HS-27A (cell line): ENCODE data around the gene SPRN.
"Not testable (repeated sequence)": the region's sequence is repeated elsewhere in the genome, so short reads cannot be mapped to it uniquely, and the experiment has no call there.

Experiments used
- DNase-seq: peaks from one replicate; pipeline ENCODE4 v3.0.0-alpha.2; 2012; ENCODE audit warnings: low read depth, missing footprints

Gene SPRN

DNA sequence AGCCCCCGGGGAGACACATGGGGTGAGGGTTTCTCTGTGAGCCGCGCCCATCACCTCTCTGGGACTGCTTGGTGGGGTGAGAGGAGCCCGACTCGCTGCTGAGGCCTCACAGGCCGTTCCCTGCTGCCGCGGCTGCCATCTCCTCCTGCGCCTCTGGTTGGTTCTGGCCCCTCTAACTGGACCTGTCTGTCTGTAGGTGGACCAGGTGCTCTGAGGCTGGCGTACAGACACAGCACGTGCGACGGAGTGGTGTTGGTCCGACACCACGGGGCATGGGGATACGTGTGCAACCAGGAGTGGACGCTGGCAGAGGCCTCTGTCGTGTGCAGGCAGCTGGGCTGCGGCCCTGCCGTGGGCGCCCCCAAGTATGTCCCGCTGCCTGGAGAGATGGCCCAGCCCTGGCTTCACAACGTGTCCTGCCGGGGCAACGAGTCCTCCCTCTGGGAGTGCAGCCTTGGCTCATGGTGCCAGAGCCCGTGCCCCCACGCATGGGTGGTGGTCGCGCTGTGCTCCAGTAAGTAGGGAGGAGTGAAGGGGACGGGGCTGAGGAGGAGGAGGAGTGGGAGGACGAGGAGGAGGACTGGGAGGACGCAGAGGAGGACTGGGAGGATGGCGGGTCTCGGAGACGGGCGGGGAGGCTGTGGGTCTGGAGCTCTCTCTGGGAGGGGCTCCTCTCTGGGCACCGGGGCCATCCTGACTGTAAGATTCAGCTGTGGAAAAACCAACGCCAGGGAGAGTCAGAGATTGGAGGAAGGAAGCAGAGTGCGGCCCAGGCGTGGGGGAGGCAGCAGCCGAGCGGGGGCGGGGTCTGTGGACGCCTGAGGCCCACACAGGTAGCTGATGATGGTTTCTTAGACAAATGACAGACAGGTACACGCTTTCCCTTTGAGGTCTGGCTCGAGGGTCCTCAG is 31.9 kb upstream of the SPRN start:
- no peak for DNase-seq

- no peak for DNase-seq
These were observed 31.2 kb upstream of the SPRN start for GRCh38 chr10:133455611-133456031.

- no peak for DNase-seq
These were observed 30.8 kb upstream of the SPRN start for GRCh38 chr10:133455196-133455595.

GRCh38 chr10:133454204-133454893 is 29.9 kb upstream of the SPRN start:
- DNase-seq: no peak

- DNase-seq: no peak
These were observed 29.2 kb upstream of the SPRN start, which contains the start of gene SCART1 for GRCh38 chr10:133453516-133454203. Gene SCART1 (plus strand): TSS chr10:133453945. CDS start chr10:133453998, 53 bp downstream.

DNA sequence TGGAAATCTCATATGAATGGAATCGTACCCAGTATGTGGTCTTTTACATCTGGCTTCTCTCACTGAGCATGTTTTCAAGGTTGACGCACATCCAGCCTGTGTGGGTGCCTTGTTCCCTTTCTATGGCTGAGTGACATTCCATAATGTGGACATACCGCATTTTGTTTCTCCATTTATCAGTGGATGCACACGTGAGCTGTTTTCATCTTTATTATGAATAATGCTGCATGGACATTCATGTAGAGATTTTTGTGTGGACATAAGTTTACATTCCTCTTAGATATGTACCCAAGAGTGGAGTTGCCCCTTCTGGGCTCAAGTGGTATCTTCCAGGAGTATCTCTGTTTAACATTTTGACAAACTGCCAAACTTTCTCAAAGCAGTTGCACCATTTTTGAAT is 28.0 kb upstream of the SPRN start:
- no peak for DNase-seq

- no peak for DNase-seq
These were observed 26.9 kb upstream of the SPRN start for GRCh38 chr10:133451346-133451745.

DNA sequence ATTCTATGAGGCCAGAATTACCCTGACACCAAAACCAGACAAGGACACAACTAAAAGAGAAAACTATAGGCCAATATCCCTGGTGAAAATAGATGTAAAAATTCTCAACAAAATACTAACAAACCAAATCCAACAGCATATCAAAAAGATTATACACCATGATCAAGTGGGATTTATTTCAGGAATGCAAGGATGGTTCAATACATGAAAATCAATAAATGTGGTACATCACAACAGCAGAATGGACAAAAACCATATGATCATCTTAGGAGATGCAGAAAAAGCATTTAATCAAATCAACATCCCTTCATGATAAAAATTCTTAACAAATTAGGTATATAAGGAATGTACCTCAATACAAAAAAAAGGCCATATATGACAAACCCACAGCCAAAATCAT is 23.7 kb upstream of the SPRN start:
- DNase-seq: no peak

DNA sequence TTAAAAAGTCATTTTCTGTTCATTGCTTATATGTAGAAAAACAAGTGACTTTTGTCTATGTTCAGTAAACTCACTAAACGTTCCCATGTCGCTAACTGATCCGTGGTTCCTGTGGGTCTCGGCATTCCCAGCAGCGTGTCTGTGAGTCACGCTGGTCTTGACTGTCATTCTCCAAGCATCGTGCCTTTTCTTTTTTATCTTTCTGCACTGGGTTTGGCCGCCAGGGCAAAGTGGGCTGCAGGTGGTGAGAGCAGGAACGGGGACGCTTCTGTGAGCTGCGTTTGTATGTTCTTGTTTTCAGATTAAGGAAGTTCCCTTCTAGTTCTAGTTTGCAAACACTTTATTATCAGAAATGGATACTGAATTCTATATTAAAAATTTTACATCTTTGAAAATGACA is 22.6 kb upstream of the SPRN start:
- no peak for DNase-seq

DNA sequence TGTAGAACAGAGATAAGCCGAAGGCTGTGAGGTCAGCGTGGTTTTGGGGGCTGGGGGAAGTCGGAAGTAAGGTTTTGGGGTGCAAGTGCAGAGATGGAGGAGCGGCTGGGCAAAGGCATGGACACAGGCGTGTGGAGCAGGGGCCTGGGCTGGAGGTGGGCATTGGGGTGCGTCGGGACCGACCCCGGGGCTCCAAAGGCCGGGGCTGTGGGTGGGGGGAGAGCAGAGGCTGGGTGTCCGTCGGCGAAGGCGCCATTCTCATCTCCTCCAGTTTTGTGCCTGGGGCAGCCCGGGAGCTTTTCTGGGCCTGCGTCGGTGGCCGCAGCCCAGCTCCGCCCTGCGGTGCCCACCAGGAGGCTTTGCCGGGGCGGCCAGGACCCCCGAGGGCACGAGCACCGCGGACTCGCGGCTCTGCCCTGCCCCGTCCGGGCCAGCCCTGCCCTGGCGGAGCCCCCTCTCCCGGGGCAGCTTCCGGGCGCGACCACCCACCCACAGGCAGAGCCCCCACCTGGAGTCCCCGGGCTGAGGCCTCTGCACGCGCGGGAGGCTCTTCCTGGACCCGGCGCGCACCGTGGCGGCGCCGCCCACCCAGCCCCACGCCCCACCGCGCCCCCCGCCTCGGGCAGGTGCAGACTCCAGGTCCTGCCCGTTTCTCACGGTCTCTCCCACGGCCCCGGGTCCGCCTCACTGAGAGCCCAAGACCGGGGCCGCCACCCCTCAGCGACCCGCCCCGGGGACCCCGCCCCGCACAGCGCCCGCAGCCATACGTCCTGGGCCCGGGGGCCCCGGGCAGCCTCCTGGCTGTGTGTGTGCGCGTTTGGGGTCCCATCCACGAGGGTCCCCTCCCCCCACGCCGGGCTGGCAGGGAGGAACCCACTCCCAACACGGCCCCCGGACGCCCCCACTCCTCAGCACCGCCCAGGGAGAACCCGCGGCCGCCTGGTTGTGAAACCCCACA is 21.6 kb upstream of the SPRN start:
- DNase-seq: no peak

DNA sequence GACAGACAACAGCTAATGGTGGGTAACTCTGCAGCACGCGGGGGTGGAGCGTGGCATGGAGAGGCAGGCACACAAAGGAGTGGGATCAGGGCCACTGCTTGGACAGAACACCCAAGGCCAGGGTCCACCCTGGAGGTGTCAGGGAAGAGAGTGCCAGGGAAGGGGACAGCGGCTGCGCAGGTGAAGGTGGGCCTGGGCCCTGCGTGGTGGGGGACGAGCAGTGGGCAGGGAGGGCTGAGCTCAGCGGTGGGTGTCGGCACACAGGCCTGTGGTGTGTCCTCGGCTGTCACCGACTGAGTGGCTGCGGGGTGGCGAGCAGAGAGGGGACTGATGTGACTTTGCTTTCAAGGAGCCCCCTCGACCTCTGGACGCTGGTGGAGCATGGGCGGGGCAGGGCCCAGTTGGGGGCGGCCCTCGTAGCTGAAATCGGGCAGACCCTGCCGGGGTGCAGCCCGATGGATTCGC is 20.9 kb upstream of the SPRN start:
- no peak for DNase-seq

GRCh38 chr10:133444342-133445267 is 20.2 kb upstream of the SPRN start:
- no peak for DNase-seq

GRCh38 chr10:133442967-133443924 is 18.8 kb upstream of the SPRN start:
- DNase-seq: no peak

GRCh38 chr10:133442191-133442966 is 18.0 kb upstream of the SPRN start:
- no peak for DNase-seq

DNA sequence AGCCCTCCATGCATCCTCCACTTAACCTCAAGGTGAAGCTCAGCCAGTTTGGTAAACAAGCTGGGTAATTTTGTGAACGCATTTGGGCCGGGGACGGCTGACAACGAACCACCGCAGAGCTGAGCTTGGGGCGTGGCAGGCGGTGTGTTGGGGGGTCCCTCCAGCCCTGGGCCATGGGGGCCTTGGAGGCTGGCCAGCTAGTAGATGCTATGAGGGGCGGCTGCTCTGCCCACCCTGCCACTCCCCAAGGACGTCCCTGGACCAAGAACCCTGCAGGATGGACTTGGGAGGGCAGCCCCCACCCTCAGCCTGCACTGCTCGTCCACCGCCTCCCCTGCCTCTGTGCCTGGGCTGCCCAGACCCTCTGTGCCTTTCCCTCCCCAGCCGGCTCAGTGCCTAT is 17.4 kb upstream of the SPRN start:
- no peak for DNase-seq

GRCh38 chr10:133441356-133441755 is 16.9 kb upstream of the SPRN start:
- not testable (repeated sequence) for DNase-seq

GRCh38 chr10:133440633-133441285 is 16.3 kb upstream of the SPRN start:
- DNase-seq: no peak
